ENCODE measurements around the gene FUT9. TPM values are rescaled to one million over a fixed set of nuclear protein-coding genes. Genes with fewer than 3 reads are reported as not detected.

FUT9 gene
- total RNA-seq (under 1 TPM in 1 of 9 donors, not detected in 8; 0.02 TPM), polyA plus RNA-seq (not detected)
- long read RNA-seq, donor 1 = 0 reads
- long read RNA-seq, donor 2 = 0 reads
- long read RNA-seq, donor 3 = 0 reads

- no peaks in the 10 kb centered on the region for H3K9me3 ChIP-seq
- TF ChIP-seq, protein P1, sequence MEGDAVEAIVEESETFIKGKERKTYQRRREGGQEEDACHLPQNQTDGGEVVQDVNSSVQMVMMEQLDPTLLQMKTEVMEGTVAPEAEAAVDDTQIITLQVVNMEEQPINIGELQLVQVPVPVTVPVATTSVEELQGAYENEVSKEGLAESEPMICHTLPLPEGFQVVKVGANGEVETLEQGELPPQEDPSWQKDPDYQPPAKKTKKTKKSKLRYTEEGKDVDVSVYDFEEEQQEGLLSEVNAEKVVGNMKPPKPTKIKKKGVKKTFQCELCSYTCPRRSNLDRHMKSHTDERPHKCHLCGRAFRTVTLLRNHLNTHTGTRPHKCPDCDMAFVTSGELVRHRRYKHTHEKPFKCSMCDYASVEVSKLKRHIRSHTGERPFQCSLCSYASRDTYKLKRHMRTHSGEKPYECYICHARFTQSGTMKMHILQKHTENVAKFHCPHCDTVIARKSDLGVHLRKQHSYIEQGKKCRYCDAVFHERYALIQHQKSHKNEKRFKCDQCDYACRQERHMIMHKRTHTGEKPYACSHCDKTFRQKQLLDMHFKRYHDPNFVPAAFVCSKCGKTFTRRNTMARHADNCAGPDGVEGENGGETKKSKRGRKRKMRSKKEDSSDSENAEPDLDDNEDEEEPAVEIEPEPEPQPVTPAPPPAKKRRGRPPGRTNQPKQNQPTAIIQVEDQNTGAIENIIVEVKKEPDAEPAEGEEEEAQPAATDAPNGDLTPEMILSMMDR (IDR thresholded peaks at IDR 0.05) = no peak
- no peak for TF ChIP-seq POLR2A (IDR thresholded peaks at IDR 0.05)
- peaks cover 0 to 12% (median 0%) of the 10 kb centered on the region in 12 donors for H3K4me1 ChIP-seq
- peak in 2 of 5 donors; percentile 11 to 35 for DNase-seq
- no peak for ATAC-seq
- peak within 1 kb of the TSS in 1 of 12 donors; percentile 18 for H3K4me3 ChIP-seq
- WGBS, 4 donors = 1 to 2% (median 2%) methylated on average over 36 to 62 of the region's 62 CpGs
- no peaks in the 10 kb centered on the region for H3K36me3 ChIP-seq
- peaks cover 3 to 41% (median 26%) of the 10 kb centered on the region in 9 donors for H3K27me3 ChIP-seq
- H3K27ac ChIP-seq = peak within 1 kb of the TSS in 1 of 12 donors; percentile 16
- intact Hi-C loops (cut with DNase I) = no loop called here
These were observed at the start of gene FUT9 for GRCh38 chr6:96015518-96016333. TSS of gene FUT9 (plus strand) at chr6:96015974. CDS start at chr6:96203156, 187,182 bp downstream.

GRCh38 chr6:95967594-95967993 lies 48.2 kb upstream of the FUT9 start:
- intact Hi-C loops (cut with DNase I) = no loop called here
- H3K9me3 ChIP-seq = peaks cover 0 to 49% (median 26%) of the 10 kb centered on the region in 12 donors
- H3K4me3 ChIP-seq = no peak overlapping the region
- no peak for TF ChIP-seq POLR2A (IDR thresholded peaks at IDR 0.05)
- TF ChIP-seq, protein P1 (IDR thresholded peaks at IDR 0.05) = no peak
- no peaks in the 10 kb centered on the region for H3K36me3 ChIP-seq
- no peaks in the 10 kb centered on the region for H3K27me3 ChIP-seq
- DNase-seq (no peak), ATAC-seq (no peak)
- H3K27ac ChIP-seq = no peak overlapping the region
- no peaks in the 10 kb centered on the region for H3K4me1 ChIP-seq

GRCh38 chr6:95973976-95974375 lies 41.8 kb upstream of the FUT9 start:
- no peak for DNase-seq
- no peak for ATAC-seq
- no peaks in the 10 kb centered on the region for H3K36me3 ChIP-seq
- TF ChIP-seq, protein P1 (IDR thresholded peaks at IDR 0.05) = no peak
- TF ChIP-seq POLR2A (IDR thresholded peaks at IDR 0.05) = no peak
- no peaks in the 10 kb centered on the region for H3K4me1 ChIP-seq
- H3K4me3 ChIP-seq = no peak overlapping the region
- 53 to 60% (median 58%) methylated on average over 3 of the region's 3 CpGs for WGBS, 4 donors
- H3K27ac ChIP-seq = no peak overlapping the region
- H3K9me3 ChIP-seq = peaks cover 0 to 24% (median 5%) of the 10 kb centered on the region in 12 donors
- intact Hi-C loops (cut with DNase I) = no loop called here
- no peaks in the 10 kb centered on the region for H3K27me3 ChIP-seq

GRCh38 chr6:95978230-95978629 lies 37.5 kb upstream of the FUT9 start:
- H3K36me3 ChIP-seq = no peaks in the 10 kb centered on the region
- peaks cover 0 to 5% (median 0%) of the 10 kb centered on the region in 12 donors for H3K9me3 ChIP-seq
- intact Hi-C loops (cut with DNase I) = no loop called here
- WGBS, 4 donors = 48 to 65% (median 61%) methylated on average over 2 of the region's 2 CpGs
- ATAC-seq = no peak
- no peak overlapping the region for H3K4me3 ChIP-seq
- no peak for TF ChIP-seq POLR2A (IDR thresholded peaks at IDR 0.05)
- TF ChIP-seq, protein P1 (IDR thresholded peaks at IDR 0.05) = no peak
- no peaks in the 10 kb centered on the region for H3K27me3 ChIP-seq
- H3K4me1 ChIP-seq = no peaks in the 10 kb centered on the region
- no peak overlapping the region for H3K27ac ChIP-seq
- no peak for DNase-seq
